CD4-positive, alpha-beta T cell (primary cell): ENCODE results near the gene STX4. TPM values are rescaled to one million over a fixed set of nuclear protein-coding genes. Genes with fewer than 3 reads are reported as not detected.
A peak's percentile ranks its signal among the peaks of the same experiment; 100 is the strongest.

Experiments used
- ATAC-seq: fragments of 200-7000 bp; cut with Tn5 transposase; one replicate; pipeline ENCODE4 v1.10.0; 2022; ENCODE audit warnings: mild to moderate bottlenecking; ENCODE audit not compliant: poor library complexity
- CTCF ChIA-PET: fragments of 350-600 bp; sonication (Branson Sonifier 250); formaldehyde crosslinking; loops from one replicate; lab custom pipeline; 2021; ENCODE audit warnings: antibody characterized with exemption, inconsistent platforms; lab: Charles Lee
- POLR2A ChIA-PET: fragments of 350-600 bp; sonication (Branson Sonifier 250); formaldehyde crosslinking; loops from one replicate; lab custom pipeline; 2021; ENCODE audit warnings: antibody characterized with exemption, inconsistent platforms; lab: Charles Lee
- DNase-seq, 14 experiments: peaks; one replicate each; pipeline ENCODE4 v3.0.0-alpha.2; 2013 to 2020; ENCODE audit warnings: mixed read lengths in 2 of 14
- H3K27ac ChIP-seq, 2 donors: one replicate each; pipeline versions ENCODE4 v1.5.1 to v1.7.0; 2013; ENCODE audit warnings: low read length in 2 of 2, low read depth in 1 of 2, mild to moderate bottlenecking in 1 of 2
- H3K27me3 ChIP-seq, 2 experiments: 1 replicate in 1 of 2; 2 replicates in 1 of 2; pipeline versions ENCODE4 v1.6.1 to v1.7.0; 2013; ENCODE audit warnings: low read length in 2 of 2, control low read depth in 1 of 2, mild to moderate bottlenecking in 1 of 2, moderate library complexity in 1 of 2; ENCODE audit not compliant: insufficient read depth in 2 of 2, control insufficient read depth in 1 of 2
- H3K36me3 ChIP-seq: one replicate; pipeline ENCODE4 v1.6.1; 2013; ENCODE audit warnings: low read length, control low read depth; ENCODE audit not compliant: insufficient read depth
- H3K4me1 ChIP-seq: one replicate; pipeline ENCODE4 v1.6.1; 2013; ENCODE audit warnings: low read length, control low read depth; ENCODE audit not compliant: insufficient read depth
- H3K4me3 ChIP-seq: one replicate; pipeline ENCODE4 v1.5.1; 2013; ENCODE audit warnings: mild to moderate bottlenecking, low read length, moderate library complexity
- H3K9me3 ChIP-seq, 2 experiments: 1 replicate in 1 of 2; 2 replicates in 1 of 2; pipeline versions ENCODE4 v1.6.1 to v1.7.0; 2013; ENCODE audit warnings: low read length in 2 of 2, mild to moderate bottlenecking in 2 of 2, control low read depth in 1 of 2, moderate library complexity in 1 of 2; ENCODE audit not compliant: control insufficient read depth in 1 of 2, insufficient read depth in 1 of 2
- H3K27ac Mint-ChIP-seq: one replicate; pipeline ENCODE4 v1.8.0; 2020; ENCODE audit warnings: mixed read lengths
- H3K27me3 Mint-ChIP-seq: one replicate; pipeline ENCODE4 v1.8.0; 2021; ENCODE audit warnings: mixed read lengths
- H3K36me3 Mint-ChIP-seq: one replicate; pipeline ENCODE4 v1.8.0; 2021; ENCODE audit warnings: low read depth, mixed read lengths
- H3K4me1 Mint-ChIP-seq: one replicate; pipeline ENCODE4 v1.8.0; 2021; ENCODE audit warnings: low read depth, mixed read lengths
- H3K4me3 Mint-ChIP-seq: one replicate; pipeline ENCODE4 v1.8.0; 2020; ENCODE audit warnings: mild to moderate bottlenecking, mixed read lengths
- H3K9me3 Mint-ChIP-seq: one replicate; pipeline ENCODE4 v1.8.0; 2020; ENCODE audit warnings: mixed read lengths
- CTCF ChIP-seq: fragments of 200-600 bp; IDR thresholded peaks from one replicate; pipeline ENCODE4 v1.8.0; 2022; ENCODE audit warnings: antibody characterized with exemption, mild to moderate bottlenecking
- intact Hi-C, 2 experiments: fragments of 100-400 bp; cut with DNase I in 1 of 2; cut with micrococcal nuclease in 1 of 2; formaldehyde crosslinking; loops; one replicate each; pipeline versions ENCODE4 v1.15.1 to v1.9.0; 2023 to 2025; cut with DNase I, micrococcal nuclease
- total RNA-seq, 174 experiments: library from RNA in 2 of 174; stranded (reverse) in 2 of 174; gene quantifications; one replicate each; pipeline ENCODE4 v1.2.3 and lab custom pipeline; 2021 to 2026

The STX4 gene
- total RNA-seq, 2 experiments from 2014 or later: 54.1 to 55.2 TPM

GRCh38 chr16:30984669-30985400 lies 48.5 kb upstream of the STX4 start, which contains the start of gene HSD3B7:
TSS of gene HSD3B7 (plus strand) at chr16:30985207. CDS start at chr16:30985659, 452 bp downstream.
- Mint-ChIP-seq H3K4me3 (no peak within 1 kb of the TSS), H3K36me3 (peaks cover 35% of the 10 kb centered on the region), H3K9me3 (no peaks in the 10 kb centered on the region), H3K27ac (no peak within 1 kb of the TSS), H3K27me3 (no peaks in the 10 kb centered on the region), H3K4me1 (no peaks in the 10 kb centered on the region)
- POLR2A ChIA-PET: interaction anchor here (0.9 to 2.2 kb wide), 7 partner anchors 12 to 889 kb away, joined by 3 to 8 read pairs (median 3); partner anchors contain the start of genes KAT8, VKORC1, ZNF267 and ZNF646
- no peaks in the 10 kb centered on the region for H3K9me3 ChIP-seq
- TF ChIP-seq CTCF: peak; percentile 85
- peaks cover 13% of the 10 kb centered on the region for H3K4me1 ChIP-seq
- H3K27ac ChIP-seq: no peak within 1 kb of the TSS
- intact Hi-C loops: loop anchor here (1.0 to 10.0 kb wide), 10 partner anchors 48 to 883 kb away; partner anchors contain the start of genes STX4 (in 1 of the 2) and VKORC1 (in 1 of the 2)
- CTCF ChIA-PET: interaction anchor here (0.6 to 3.9 kb wide), 11 partner anchors 12 to 884 kb away, joined by 3 to 26 read pairs (median 4); partner anchors contain the start of genes STX4, ZNF646, ZNF668 and ZNF843
- H3K27me3 ChIP-seq: no peaks in the 10 kb centered on the region
- ATAC-seq (peak; percentile 74), DNase-seq (peak; percentile 64 to 87 (median 78))
- H3K4me3 ChIP-seq: no peak within 1 kb of the TSS
- H3K36me3 ChIP-seq: peaks cover 39% of the 10 kb centered on the region

GRCh38 chr16:30985401-30986128 lies 47.8 kb upstream of the STX4 start:
- H3K4me3 Mint-ChIP-seq: no peak overlapping the region
- POLR2A ChIA-PET: interaction anchor here (0.9 to 2.2 kb wide), 7 partner anchors 11 to 888 kb away, joined by 3 to 8 read pairs (median 3); partner anchors contain the start of genes KAT8, VKORC1, ZNF267 and ZNF646
- H3K36me3 Mint-ChIP-seq: peaks cover 29% of the 10 kb centered on the region
- no peak overlapping the region for H3K27ac Mint-ChIP-seq
- CTCF ChIA-PET: interaction anchor here (0.8 to 3.9 kb wide), 7 partner anchors 11 to 458 kb away, joined by 3 to 26 read pairs (median 5); partner anchors contain the start of genes ZNF646, ZNF668 and ZNF843
- H3K4me1 Mint-ChIP-seq: no peaks in the 10 kb centered on the region
- Histone ChIP-seq H3K27ac (no peak overlapping the region), H3K36me3 (peaks cover 32% of the 10 kb centered on the region), H3K4me1 (peaks cover 13% of the 10 kb centered on the region), H3K4me3 (no peak overlapping the region), H3K9me3 (no peaks in the 10 kb centered on the region), H3K27me3 (no peaks in the 10 kb centered on the region)
- no peaks in the 10 kb centered on the region for H3K9me3 Mint-ChIP-seq
- intact Hi-C loops: loop anchor here (1.0 to 10.0 kb wide), 10 partner anchors 47 to 883 kb away; partner anchors contain the start of genes STX4 (in 1 of the 2) and VKORC1 (in 1 of the 2)
- no peaks in the 10 kb centered on the region for H3K27me3 Mint-ChIP-seq
- DNase-seq: peak in 2 of 14 experiments; percentile 22 to 43
- no peak for TF ChIP-seq CTCF
- ATAC-seq: peak; percentile 43
